Measurements from ENCODE around the gene CD6.

DNA sequence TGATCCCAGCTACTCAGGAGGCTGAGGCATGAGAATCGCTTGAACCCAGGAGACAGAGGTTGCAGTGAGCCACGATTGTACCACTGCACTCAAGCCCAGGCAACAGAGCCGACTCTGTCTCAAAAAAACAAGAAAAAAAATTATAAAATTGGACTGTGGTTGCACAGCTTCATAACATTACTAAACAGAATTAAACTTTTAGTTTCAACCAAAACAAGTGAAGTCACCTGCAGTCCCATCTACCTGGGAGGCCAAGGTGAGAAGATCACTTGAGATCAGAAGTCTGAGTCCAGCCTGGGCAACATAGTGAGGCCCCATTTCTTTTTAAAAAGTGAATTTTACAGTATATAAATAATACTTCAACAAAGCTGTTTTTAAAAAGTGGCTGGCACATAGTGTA is 83.0 kb downstream of the CD6 start:
- TF ChIP-seq CTCF (IDR thresholded peaks at IDR 0.05) (no peak), POLR2A (IDR thresholded peaks at IDR 0.05) (no peak)

Measured in lower leg skin (tissue), 3 donors.